ENCODE data around the gene UBR1.
"Not testable (repeated sequence)": the region's sequence is repeated elsewhere in the genome, so short reads cannot be mapped to it uniquely, and the experiment has no call there.

UBR1 gene

DNA sequence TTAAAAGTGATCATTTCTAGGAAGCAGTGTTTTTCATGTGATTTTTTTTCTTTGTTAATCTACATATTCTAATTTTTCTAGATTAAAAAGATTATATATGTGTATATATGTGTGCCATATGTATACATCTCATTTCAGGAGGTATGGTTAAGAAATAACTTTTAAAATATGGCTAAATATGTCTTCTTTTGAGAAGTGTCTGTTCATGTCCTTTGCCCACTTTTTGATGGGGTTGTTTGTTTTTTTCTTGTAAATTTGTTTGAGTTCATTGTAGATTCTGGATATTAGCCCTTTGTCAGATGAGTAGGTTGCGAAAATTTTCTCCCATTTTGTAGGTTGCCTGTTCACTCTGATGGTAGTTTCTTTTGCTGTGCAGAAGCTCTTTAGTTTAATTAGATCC, 70.6 kb downstream of the UBR1 start:
- not testable (repeated sequence) for H3K9ac ChIP-seq (ENCODE audit: low read depth in 1 of 2, low read length in 2 of 2); H3K4me1 ChIP-seq (ENCODE audit: control insufficient read depth in 1 of 2, insufficient read depth in 2 of 2, low read length in 2 of 2); H3K27me3 ChIP-seq (ENCODE audit: control insufficient read depth in 1 of 2, insufficient read depth in 2 of 2, low read length in 2 of 2); H3K9me3 ChIP-seq (ENCODE audit: control insufficient read depth in 1 of 2, low read length in 2 of 2); H3K27ac ChIP-seq (ENCODE audit: low read depth, low read length); H3K4me3 ChIP-seq (ENCODE audit: low read depth in 1 of 2, low read length in 2 of 2)
- H3K36me3 ChIP-seq (ENCODE audit: control insufficient read depth in 1 of 2, insufficient read depth in 2 of 2, low read length in 2 of 2), result peaks cover 3 to 32% of the 10 kb centered on the region in 2 donors

- Histone ChIP-seq H3K36me3 (ENCODE audit: control insufficient read depth in 1 of 2, insufficient read depth in 2 of 2, low read length in 2 of 2) (peaks cover 0 to 44% of the 10 kb centered on the region in 2 donors), H3K9ac (ENCODE audit: low read depth in 1 of 2, low read length in 2 of 2) (no peak overlapping the region), H3K9me3 (ENCODE audit: control insufficient read depth in 1 of 2, low read length in 2 of 2) (no peaks in the 10 kb centered on the region), H3K4me1 (ENCODE audit: control insufficient read depth in 1 of 2, insufficient read depth in 2 of 2, low read length in 2 of 2) (no peaks in the 10 kb centered on the region), H3K27ac (ENCODE audit: low read depth, low read length) (no peak overlapping the region), H3K27me3 (ENCODE audit: control insufficient read depth in 1 of 2, insufficient read depth in 2 of 2, low read length in 2 of 2) (no peaks in the 10 kb centered on the region), H3K4me3 (ENCODE audit: low read depth in 1 of 2, low read length in 2 of 2) (no peak overlapping the region)
These were observed 76.4 kb downstream of the UBR1 start for GRCh38 chr15:43029476-43029875.

DNA sequence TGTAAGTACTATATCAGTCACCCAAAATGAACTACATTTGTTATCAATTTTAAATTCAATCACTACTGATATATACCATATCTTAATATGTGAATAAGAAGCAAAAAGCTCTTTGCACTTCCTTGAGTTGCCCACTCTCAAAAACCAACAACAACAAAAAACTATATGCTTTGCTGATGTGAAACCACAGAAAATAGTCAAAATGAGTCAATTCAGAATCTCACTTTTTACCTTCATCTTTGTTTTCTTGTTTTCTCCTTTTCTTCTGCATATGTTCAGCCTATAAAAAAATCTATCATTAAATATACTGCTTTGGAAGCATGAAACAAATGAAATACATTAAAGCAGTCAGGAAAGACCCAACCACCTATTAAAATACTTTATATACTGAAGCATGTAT, 80.7 kb downstream of the UBR1 start:
- no peaks in the 10 kb centered on the region for H3K4me1 ChIP-seq (ENCODE audit: control insufficient read depth in 1 of 2, insufficient read depth in 2 of 2, low read length in 2 of 2)
- no peaks in the 10 kb centered on the region for H3K9me3 ChIP-seq (ENCODE audit: control insufficient read depth in 1 of 2, low read length in 2 of 2)
- H3K9ac ChIP-seq (ENCODE audit: low read depth in 1 of 2, low read length in 2 of 2), result no peak overlapping the region
- H3K27me3 ChIP-seq (ENCODE audit: control insufficient read depth in 1 of 2, insufficient read depth in 2 of 2, low read length in 2 of 2), result no peaks in the 10 kb centered on the region
- peaks cover 18 to 56% of the 10 kb centered on the region in 2 donors for H3K36me3 ChIP-seq (ENCODE audit: control insufficient read depth in 1 of 2, insufficient read depth in 2 of 2, low read length in 2 of 2)
- no peak overlapping the region for H3K4me3 ChIP-seq (ENCODE audit: low read depth in 1 of 2, low read length in 2 of 2)
- H3K27ac ChIP-seq (ENCODE audit: low read depth, low read length), result no peak overlapping the region

DNA sequence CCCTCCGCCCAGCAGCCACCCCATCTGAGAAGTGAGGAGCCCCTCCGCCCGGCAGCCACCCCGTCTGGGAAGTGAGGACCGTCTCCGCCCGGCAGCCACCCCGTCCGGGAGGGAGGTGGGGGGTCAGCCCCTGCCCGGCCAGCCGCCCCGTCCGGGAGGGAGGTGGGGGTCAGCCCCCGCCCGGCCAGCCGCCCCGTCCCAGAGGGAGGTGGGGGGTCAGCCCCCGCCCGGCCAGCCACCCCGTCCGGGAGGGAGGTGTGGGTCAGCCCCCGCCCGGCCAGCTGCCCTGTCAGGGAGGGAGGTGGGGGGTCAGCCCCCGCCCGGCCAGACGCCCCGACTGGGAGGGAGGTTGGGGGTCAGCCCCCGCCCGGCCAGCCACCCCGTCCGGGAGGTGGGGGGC, 91.2 kb downstream of the UBR1 start:
- not testable (repeated sequence) for H3K4me3 ChIP-seq (ENCODE audit: low read depth in 1 of 2, low read length in 2 of 2); H3K9me3 ChIP-seq (ENCODE audit: control insufficient read depth in 1 of 2, low read length in 2 of 2); H3K27me3 ChIP-seq (ENCODE audit: control insufficient read depth in 1 of 2, insufficient read depth in 2 of 2, low read length in 2 of 2); H3K9ac ChIP-seq (ENCODE audit: low read depth in 1 of 2, low read length in 2 of 2); H3K27ac ChIP-seq (ENCODE audit: low read depth, low read length); H3K4me1 ChIP-seq (ENCODE audit: control insufficient read depth in 1 of 2, insufficient read depth in 2 of 2, low read length in 2 of 2)
- H3K36me3 ChIP-seq (ENCODE audit: control insufficient read depth in 1 of 2, insufficient read depth in 2 of 2, low read length in 2 of 2), result peaks cover 6 to 14% of the 10 kb centered on the region in 2 donors

DNA sequence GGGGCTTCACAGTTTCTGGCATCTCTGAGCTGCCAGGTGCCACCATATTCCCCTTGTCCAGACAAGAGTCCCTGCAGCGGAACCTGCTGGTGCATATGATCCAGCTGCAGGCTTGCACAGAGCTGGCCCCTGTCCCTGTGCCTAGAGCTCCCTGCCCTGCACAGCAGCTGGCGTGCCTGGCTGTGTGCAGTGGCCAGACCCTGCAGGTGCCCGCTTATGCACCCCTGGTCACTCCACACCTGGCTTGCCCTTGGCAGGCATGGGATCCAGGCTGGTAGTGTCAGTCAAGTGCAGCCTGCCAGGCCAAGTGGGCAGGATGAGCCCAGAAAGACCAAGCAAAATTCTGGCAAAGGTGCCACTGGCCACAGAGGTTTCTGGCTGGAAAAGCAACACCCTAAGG, 96.6 kb downstream of the UBR1 start:
- Histone ChIP-seq H3K4me1 (ENCODE audit: control insufficient read depth in 1 of 2, insufficient read depth in 2 of 2, low read length in 2 of 2) (no peaks in the 10 kb centered on the region), H3K9me3 (ENCODE audit: control insufficient read depth in 1 of 2, low read length in 2 of 2) (peaks cover 0 to 2% of the 10 kb centered on the region in 2 donors), H3K27ac (ENCODE audit: low read depth, low read length) (no peak overlapping the region), H3K36me3 (ENCODE audit: control insufficient read depth in 1 of 2, insufficient read depth in 2 of 2, low read length in 2 of 2) (peaks cover 18 to 30% of the 10 kb centered on the region in 2 donors), H3K4me3 (ENCODE audit: low read depth in 1 of 2, low read length in 2 of 2) (no peak overlapping the region), H3K27me3 (ENCODE audit: control insufficient read depth in 1 of 2, insufficient read depth in 2 of 2, low read length in 2 of 2) (no peaks in the 10 kb centered on the region), H3K9ac (ENCODE audit: low read depth in 1 of 2, low read length in 2 of 2) (no peak overlapping the region)

DNA sequence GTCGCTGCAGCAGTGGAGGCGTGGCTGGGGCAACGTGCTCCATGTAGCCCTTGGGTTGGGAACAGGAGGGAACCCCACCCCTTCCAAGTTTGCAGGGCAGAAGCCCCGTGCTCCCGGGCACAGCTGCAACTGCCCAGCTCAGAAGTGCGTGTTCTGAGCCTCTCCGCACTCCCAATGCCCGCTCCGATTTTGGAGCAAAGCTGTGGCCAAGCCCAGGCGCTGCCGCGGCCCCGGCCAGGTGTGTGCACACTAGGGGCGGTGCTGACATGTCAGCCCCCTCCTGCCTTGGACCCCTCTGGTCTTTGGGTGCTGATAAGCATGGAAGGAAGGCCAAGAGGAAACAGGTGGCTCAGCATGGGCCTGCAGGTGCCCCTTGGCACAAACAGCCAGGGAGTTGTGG, 97.7 kb downstream of the UBR1 start:
- Histone ChIP-seq H3K9me3 (ENCODE audit: control insufficient read depth in 1 of 2, low read length in 2 of 2) (peaks cover 0 to 2% of the 10 kb centered on the region in 2 donors), H3K27me3 (ENCODE audit: control insufficient read depth in 1 of 2, insufficient read depth in 2 of 2, low read length in 2 of 2) (no peaks in the 10 kb centered on the region), H3K27ac (ENCODE audit: low read depth, low read length) (no peak overlapping the region), H3K36me3 (ENCODE audit: control insufficient read depth in 1 of 2, insufficient read depth in 2 of 2, low read length in 2 of 2) (peaks cover 22 to 34% of the 10 kb centered on the region in 2 donors), H3K9ac (ENCODE audit: low read depth in 1 of 2, low read length in 2 of 2) (no peak overlapping the region), H3K4me3 (ENCODE audit: low read depth in 1 of 2, low read length in 2 of 2) (no peak overlapping the region), H3K4me1 (ENCODE audit: control insufficient read depth in 1 of 2, insufficient read depth in 2 of 2, low read length in 2 of 2) (no peaks in the 10 kb centered on the region)

DNA sequence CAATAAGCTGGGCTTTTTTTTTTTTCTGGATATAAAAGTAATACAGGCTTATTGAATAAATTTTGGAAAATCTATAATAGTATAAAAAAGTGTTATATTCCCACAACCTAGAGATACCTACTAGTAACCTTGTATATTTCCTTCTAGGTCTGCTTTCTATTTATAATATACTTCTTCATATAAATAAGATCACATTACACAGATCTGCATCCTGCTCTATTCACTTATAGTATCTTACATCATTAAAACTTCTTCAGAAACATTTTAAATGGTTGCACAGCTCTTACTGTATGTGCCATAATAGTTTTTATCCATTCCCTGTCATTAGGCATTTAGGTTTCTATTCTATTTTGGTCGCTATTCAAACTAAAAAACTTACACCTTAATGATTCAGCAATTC, 98.3 kb downstream of the UBR1 start:
- Histone ChIP-seq H3K9me3 (ENCODE audit: control insufficient read depth in 1 of 2, low read length in 2 of 2) (peaks cover 0 to 2% of the 10 kb centered on the region in 2 donors), H3K27me3 (ENCODE audit: control insufficient read depth in 1 of 2, insufficient read depth in 2 of 2, low read length in 2 of 2) (no peaks in the 10 kb centered on the region), H3K9ac (ENCODE audit: low read depth in 1 of 2, low read length in 2 of 2) (no peak overlapping the region), H3K4me3 (ENCODE audit: low read depth in 1 of 2, low read length in 2 of 2) (no peak overlapping the region), H3K27ac (ENCODE audit: low read depth, low read length) (no peak overlapping the region), H3K36me3 (ENCODE audit: control insufficient read depth in 1 of 2, insufficient read depth in 2 of 2, low read length in 2 of 2) (peaks cover 22 to 34% of the 10 kb centered on the region in 2 donors), H3K4me1 (ENCODE audit: control insufficient read depth in 1 of 2, insufficient read depth in 2 of 2, low read length in 2 of 2) (no peaks in the 10 kb centered on the region)

GRCh38 chr15:43006991-43007390, 98.8 kb downstream of the UBR1 start:
- no peaks in the 10 kb centered on the region for H3K27me3 ChIP-seq (ENCODE audit: control insufficient read depth in 1 of 2, insufficient read depth in 2 of 2, low read length in 2 of 2)
- no peaks in the 10 kb centered on the region for H3K4me1 ChIP-seq (ENCODE audit: control insufficient read depth in 1 of 2, insufficient read depth in 2 of 2, low read length in 2 of 2)
- H3K4me3 ChIP-seq (ENCODE audit: low read depth in 1 of 2, low read length in 2 of 2), result no peak overlapping the region
- peaks cover 0 to 2% of the 10 kb centered on the region in 2 donors for H3K9me3 ChIP-seq (ENCODE audit: control insufficient read depth in 1 of 2, low read length in 2 of 2)
- H3K27ac ChIP-seq (ENCODE audit: low read depth, low read length), result no peak overlapping the region
- H3K36me3 ChIP-seq (ENCODE audit: control insufficient read depth in 1 of 2, insufficient read depth in 2 of 2, low read length in 2 of 2), result peaks cover 22 to 34% of the 10 kb centered on the region in 2 donors
- no peak overlapping the region for H3K9ac ChIP-seq (ENCODE audit: low read depth in 1 of 2, low read length in 2 of 2)

- not testable (repeated sequence) for H3K4me3 ChIP-seq (ENCODE audit: low read depth in 1 of 2, low read length in 2 of 2); H3K4me1 ChIP-seq (ENCODE audit: control insufficient read depth in 1 of 2, insufficient read depth in 2 of 2, low read length in 2 of 2); H3K9ac ChIP-seq (ENCODE audit: low read depth in 1 of 2, low read length in 2 of 2); H3K27ac ChIP-seq (ENCODE audit: low read depth, low read length); H3K27me3 ChIP-seq (ENCODE audit: control insufficient read depth in 1 of 2, insufficient read depth in 2 of 2, low read length in 2 of 2); H3K9me3 ChIP-seq (ENCODE audit: control insufficient read depth in 1 of 2, low read length in 2 of 2)
- H3K36me3 ChIP-seq (ENCODE audit: control insufficient read depth in 1 of 2, insufficient read depth in 2 of 2, low read length in 2 of 2), result peaks cover 20 to 32% of the 10 kb centered on the region in 2 donors
These were observed 100.8 kb downstream of the UBR1 start for GRCh38 chr15:43004886-43005595.

DNA sequence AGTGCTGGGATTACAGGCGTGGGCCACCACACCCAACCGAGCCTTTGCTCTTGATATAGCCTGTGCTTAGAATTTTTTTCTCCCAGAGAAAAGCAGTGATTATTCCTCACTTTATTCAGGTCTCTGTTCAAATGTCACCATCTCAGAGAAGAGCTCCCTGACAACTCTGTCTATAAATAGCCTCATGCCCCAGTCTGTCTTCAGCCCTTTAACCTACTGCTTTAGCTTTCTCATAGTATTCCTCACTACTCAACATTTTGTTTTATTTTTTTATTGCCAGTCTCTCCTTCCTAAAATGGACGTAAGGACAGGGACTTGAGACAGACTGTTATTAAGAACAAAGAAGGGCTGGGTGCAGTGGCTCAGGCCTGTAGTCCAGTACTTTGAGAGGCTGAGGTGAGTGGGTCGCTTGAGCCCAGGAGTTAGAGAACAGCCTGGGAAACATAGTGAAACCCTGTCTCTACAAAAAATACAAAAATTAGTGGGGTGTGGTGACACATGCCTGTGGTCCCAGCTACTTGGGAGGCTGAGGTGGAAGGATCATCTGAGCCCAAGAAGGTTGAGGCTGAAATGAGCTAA, 106.5 kb downstream of the UBR1 start:
- H3K27ac ChIP-seq (ENCODE audit: low read depth, low read length), result no peak overlapping the region
- H3K4me1 ChIP-seq (ENCODE audit: control insufficient read depth in 1 of 2, insufficient read depth in 2 of 2, low read length in 2 of 2), result no peaks in the 10 kb centered on the region
- H3K9ac ChIP-seq (ENCODE audit: low read depth in 1 of 2, low read length in 2 of 2), result no peak overlapping the region
- no peaks in the 10 kb centered on the region for H3K9me3 ChIP-seq (ENCODE audit: control insufficient read depth in 1 of 2, low read length in 2 of 2)
- no peak overlapping the region for H3K4me3 ChIP-seq (ENCODE audit: low read depth in 1 of 2, low read length in 2 of 2)
- no peaks in the 10 kb centered on the region for H3K27me3 ChIP-seq (ENCODE audit: control insufficient read depth in 1 of 2, insufficient read depth in 2 of 2, low read length in 2 of 2)
- peaks cover 5 to 21% of the 10 kb centered on the region in 2 donors for H3K36me3 ChIP-seq (ENCODE audit: control insufficient read depth in 1 of 2, insufficient read depth in 2 of 2, low read length in 2 of 2)
